K562 treated with DMSO at 1 percent for 24 hours (cell line): ENCODE results near the gene KRTAP1-5. TPM values are rescaled to one million over a fixed set of nuclear protein-coding genes. Genes with fewer than 3 reads are reported as not detected.

Experiments
- total RNA-seq: library from RNA; unstranded; fragments of 300-600 nt; gene quantifications from 2 replicates; pipeline ENCODE4 v1.2.3, GENCODE V29; 2022; ENCODE audit warnings: low read depth; ENCODE audit not compliant: insufficient read depth

The KRTAP1-5 gene
- total RNA-seq, result not detected in 2 replicates

GRCh38 chr17:41026715-41027471, at the start of gene KRTAP1-5:
KRTAP1-5 (minus strand) TSS chr17:41027208; CDS start chr17:41027155, 53 bp downstream.

DNA sequence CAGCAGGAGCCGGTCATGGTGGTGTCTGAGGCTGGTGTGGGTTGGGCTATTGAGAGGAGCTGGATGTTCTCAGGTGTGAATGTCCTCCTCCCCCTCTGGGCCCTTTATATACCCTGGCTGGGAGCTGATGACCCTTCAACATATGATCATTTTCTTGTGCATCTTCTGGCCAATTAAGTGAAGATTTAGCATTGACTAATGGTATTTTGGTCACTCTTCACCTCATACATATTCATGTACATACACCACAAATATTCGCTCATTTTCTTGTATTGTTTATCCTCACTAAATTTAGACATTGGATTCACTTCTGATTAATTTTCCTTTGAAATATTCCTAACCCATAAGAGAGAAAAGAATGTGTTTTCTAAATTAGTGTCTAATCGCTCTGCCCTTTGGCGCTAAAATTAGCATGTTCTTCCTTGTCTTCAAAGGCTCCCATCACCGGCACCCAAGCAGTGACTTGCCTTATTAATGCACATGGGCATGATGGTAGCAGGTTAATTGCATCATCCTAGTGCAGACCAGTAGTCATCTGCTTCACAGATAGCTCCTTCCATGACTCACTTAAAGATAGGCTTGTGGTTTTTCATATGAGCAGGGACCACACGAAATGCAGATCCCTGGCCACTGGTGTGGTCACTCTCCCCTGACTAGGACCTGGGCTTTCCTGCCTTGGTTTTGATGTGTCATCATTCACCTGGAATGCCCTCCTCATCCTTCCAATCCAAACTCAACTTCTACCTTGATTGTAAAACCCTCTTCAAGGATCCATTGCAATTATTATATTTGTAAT, 39.0 kb upstream of the KRTAP1-5 start, which contains the start of gene KRTAP2-4:
TSS of gene KRTAP2-4 (minus strand) at position 51 of the 796 bp plus-strand sequence. CDS start at position 17, 34 bp downstream.

DNA sequence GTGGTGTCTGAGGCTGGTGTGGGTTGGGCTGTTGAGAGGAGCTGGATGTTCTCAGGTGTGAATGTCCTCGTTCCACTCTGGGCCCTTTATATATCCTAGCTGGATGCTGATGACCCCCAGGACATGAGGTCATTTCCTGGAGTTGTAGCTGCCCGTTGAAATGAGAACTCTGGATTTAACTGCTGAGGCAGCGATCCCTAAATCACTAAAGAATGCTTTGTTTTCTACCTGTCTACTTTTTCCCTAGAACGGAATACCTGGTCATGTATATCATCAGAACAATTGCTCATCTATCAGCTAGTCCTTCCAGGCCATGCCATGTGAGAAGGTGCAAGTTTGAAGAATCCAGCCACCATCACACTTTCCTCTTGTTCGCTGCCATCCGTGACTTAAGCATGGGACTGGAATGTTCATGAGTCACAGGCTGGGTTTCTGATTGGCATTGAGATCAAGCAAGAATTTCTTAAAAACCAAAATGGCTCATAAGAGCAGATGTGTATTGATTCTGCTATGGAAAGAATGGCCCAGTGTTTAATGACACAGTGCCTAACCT, 33.1 kb upstream of the KRTAP1-5 start, which contains the start of gene KRTAP2-3:
TSS of gene KRTAP2-3 (minus strand) at position 63 of the 553 bp plus-strand sequence. CDS start 64 bp downstream, outside the sequence.

DNA sequence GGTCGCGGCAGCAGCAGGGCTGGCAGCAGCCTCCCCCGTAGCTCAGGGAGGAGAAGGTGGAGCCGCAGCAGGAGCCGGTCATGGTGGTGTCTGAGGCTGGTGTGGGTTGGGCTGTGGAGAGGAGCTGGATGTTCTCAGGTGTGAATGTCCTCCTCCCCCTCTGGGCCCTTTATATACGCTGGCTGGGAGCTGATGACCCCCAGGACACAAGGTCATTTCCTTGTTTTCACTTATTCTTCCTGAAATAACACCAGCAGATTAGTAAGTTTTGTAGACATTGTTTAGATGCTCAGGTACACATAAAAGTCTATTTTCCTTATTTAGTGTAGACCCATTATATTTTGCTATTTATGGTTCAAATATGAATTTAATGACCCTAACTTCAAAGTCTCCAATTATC, 28.1 kb upstream of the KRTAP1-5 start, which contains the start of gene KRTAP2-2:
TSS of gene KRTAP2-2 (minus strand) at position 101 of the 400 bp plus-strand sequence. CDS start at position 82, 19 bp downstream.

DNA sequence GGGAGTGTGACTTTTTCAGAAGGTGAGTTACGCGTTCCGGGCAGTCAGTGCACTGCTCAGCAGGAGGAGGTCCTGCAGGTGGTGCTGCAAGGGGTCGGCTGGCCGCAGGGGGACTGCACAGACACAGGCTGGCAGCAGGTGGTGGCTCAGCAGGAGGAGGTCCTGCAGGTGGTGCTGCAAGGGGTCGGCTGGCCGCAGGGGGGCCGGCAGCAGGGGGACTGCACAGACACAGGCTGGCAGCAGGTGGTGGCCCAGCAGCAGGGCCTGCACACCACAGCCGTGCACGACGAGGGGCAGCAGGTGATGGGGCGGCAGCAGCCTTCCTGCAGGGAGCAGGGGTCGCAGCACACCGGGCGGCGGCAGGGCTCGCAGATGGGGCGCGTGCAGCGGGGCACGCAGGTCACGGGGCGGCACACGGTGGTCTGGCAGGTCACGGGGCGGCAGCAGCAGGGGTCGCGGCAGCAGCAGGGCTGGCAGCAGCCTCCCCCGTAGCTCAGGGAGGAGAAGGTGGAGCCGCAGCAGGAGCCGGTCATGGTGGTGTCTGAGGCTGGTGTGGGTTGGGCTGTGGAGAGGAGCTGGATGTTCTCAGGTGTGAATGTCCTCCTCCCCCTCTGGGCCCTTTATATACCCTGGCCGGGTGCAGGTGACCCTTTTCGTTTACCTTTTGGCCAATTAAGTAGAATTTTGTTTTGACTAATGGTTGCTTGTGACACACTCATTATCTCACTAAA, 19.9 kb upstream of the KRTAP1-5 start, which contains the start of gene KRTAP2-1:
TSS of gene KRTAP2-1 (minus strand) at position 582 of the 731 bp plus-strand sequence. CDS start at position 533, 49 bp downstream.

DNA sequence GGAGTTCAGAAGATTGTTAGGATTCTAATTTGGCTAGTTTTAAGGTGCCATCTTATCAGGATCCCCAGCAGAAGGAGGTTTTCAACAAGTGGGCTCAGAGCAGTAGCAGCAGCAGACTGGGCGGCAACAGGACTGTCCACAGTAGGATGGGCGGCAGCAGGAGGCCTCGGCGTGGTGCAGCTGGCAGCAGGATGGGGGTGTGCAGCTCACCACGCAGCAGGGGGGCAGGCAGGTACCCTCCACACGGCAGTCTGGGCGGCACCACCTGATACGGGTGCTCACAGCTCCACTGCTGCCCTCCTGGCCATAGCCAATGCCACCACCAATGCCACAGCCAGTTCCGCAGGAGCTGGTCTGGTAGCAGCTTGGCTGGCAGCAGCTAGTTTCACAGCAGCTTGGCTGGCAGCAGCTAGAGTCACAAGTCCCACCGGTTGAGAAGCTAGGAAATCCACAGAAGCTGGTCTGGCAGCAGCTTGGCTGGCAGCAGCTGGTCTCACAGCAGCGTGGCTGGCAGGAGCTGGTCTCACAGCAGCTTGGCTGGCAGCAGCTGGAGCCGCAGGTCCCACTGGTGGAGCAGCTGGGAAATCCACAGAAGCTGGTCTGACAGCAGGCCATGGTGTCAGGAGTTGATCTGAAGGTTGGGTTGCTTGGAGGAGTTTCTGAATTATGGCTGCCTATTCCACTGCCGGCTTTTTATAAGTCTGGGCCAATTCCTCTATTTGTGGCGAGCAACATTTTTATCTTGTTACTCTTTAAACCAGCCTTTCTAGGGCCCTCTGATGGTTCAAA, 14.0 kb upstream of the KRTAP1-5 start, which contains the start of gene KRTAP1-1:
TSS of gene KRTAP1-1 (minus strand) at position 668 of the 789 bp plus-strand sequence. CDS start at position 615, 53 bp downstream.

DNA sequence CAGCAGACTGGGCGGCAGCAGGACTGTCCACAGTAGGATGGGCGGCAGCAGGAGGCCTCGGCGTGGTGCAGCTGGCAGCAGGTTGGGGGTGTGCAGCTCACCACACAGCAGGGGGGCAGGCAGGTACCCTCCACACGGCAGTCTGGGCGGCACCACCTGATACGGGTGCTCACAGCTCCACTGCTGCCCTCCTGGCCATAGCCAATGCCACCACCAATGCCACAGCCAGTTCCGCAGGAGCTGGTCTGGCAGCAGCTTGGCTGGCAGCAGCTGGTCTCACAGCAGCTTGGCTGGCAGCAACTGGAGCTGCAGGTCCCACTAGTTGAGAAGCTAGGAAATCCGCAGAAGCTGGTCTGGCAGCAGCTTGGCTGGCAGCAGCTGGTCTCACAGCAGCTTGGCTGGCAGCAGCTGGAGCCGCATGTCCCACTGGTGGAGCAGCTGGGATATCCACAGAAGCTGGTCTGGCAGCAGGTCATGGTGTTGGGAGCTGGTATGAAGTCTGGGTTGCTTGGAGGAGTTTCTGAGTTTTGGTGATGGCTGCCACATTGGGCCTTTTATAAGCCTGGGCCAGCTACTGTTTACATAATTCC, 7.4 kb upstream of the KRTAP1-5 start, which contains the start of gene KRTAP1-3:
TSS of gene KRTAP1-3 (minus strand) at position 529 of the 590 bp plus-strand sequence. CDS start at position 476, 53 bp downstream.

DNA sequence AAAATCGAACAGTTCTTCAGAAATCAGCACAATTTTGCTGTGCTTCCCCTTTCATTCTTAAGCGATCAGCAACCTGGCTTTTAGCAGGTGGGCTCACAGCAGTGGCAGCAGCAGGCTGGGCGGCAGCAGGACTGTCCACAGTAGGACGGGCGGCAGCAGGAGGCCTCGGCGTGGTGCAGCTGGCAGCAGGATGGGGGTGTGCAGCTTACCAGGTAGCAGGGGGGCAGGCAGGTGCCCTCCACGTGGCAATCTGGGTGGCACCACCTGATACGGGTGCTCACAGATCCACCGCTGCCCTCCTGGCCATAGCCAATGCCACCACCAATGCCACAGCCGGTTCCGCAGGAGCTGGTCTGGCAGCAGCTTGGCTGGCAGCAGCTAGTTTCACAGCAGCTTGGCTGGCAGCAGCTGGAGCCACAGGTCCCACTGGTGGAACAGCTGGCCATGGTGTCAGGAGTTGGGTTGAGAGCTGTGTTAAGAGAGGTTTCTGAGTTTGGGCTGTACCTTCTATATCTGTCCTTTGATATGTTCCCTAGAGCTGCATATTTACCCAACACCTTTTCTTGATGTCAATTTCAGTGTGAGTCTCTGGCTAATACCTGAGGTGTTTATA, 2.7 kb upstream of the KRTAP1-5 start, which contains the start of gene KRTAP1-4:
TSS of gene KRTAP1-4 (minus strand) at position 563 of the 613 bp plus-strand sequence. CDS start at position 446, 117 bp downstream.

DNA sequence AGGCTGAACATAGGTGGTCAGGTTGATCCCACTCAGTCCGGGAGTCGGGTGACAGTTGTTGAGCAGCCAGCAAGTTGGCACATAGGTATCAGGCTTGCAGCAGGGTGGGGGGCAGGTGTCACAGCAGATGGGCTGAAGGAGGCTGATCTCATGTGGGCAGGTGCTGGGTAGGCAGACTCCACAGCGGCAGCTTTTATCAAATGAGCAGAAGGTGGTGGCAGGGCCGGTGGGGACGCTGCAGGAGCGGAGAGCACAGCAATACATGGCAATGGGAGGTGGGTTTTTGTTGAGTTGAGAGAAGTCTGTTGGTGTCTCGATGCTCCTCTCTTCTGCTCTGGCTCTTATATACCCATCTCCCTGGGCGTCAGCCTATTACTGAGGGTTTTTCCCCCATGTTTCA, 18.2 kb downstream of the KRTAP1-5 start, which contains the start of gene KRTAP3-1:
TSS of gene KRTAP3-1 (minus strand) at position 318 of the 400 bp plus-strand sequence. CDS start at position 264, 54 bp downstream.

GRCh38 chr17:40999563-40999962, 27.4 kb downstream of the KRTAP1-5 start, which contains the start of gene KRTAP3-2:
KRTAP3-2 (minus strand) TSS chr17:40999906; CDS start chr17:40999853, 53 bp downstream.

DNA sequence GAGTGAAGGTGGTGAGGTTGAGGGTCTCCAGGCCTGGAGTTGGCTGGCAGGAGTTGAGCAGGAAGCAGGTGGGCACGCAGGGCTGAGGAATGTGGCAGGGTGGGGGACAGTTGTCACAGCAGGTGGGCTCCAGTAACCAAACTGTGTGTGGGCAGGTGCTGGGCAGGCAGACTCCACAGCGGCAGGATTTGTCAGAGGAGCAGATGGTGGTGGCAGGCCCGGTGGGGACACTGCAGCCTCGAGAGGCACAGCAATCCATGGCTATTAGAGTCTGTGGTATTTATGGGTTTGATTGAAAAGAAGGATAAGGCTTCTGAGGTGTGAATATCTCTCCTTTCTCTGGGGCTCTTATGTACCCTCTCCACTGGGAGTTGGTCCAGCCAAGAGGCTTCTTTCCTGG, 33.2 kb downstream of the KRTAP1-5 start, which contains the start of gene KRTAP3-3:
TSS of gene KRTAP3-3 (minus strand) at position 326 of the 400 bp plus-strand sequence. CDS start at position 259, 67 bp downstream.

DNA sequence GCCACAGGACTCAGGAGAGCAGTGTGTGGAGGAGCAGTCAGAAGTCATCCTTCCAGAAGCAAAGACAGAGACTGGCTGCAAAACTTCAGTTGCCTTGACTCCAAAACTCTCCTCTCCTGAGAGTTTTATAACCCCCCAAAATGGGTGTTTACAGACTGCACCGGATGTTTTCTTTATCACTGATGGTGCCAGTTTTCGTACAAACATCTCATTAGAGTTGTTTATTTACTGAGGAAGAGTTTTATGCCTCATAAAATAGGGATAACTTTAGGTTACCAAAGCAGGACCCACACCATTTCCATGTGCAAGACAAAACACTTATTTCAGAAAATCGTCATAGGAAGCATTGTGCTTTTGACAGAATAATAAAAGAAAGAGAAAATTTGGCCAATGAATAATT, 42.8 kb downstream of the KRTAP1-5 start, which contains the start of gene KRT40:
TSS of gene KRT40 (minus strand) at position 101 of the 400 bp plus-strand sequence. CDS start at position 48, 53 bp downstream.

Other genes starting within 250 kb of the KRTAP1-5 start
- gene KRT27, start 244.7 kb downstream of the KRTAP1-5 start, total RNA-seq, result not detected in 2 replicates
- gene KRT28, start 227.2 kb downstream of the KRTAP1-5 start, total RNA-seq, result not detected in 2 replicates
- 61.4 and 78.5 TPM in 2 replicates for gene KRT10, start 204.6 kb downstream of the KRTAP1-5 start, total RNA-seq
- 6.3 and 7.9 TPM in 2 replicates for gene KRT12, start 160.0 kb downstream of the KRTAP1-5 start, total RNA-seq
- gene KRT20, start 142.0 kb downstream of the KRTAP1-5 start, total RNA-seq, result not detected in 2 replicates
- gene KRT23, start 89.6 kb downstream of the KRTAP1-5 start, total RNA-seq, result not detected in 2 replicates
- gene KRT39, start 60.3 kb downstream of the KRTAP1-5 start, total RNA-seq, result not detected in 2 replicates
- not detected in 2 replicates for gene KRT40, start 42.9 kb downstream of the KRTAP1-5 start, total RNA-seq
- not detected in 2 replicates for gene KRTAP3-3, start 33.0 kb downstream of the KRTAP1-5 start, total RNA-seq
- gene KRTAP3-2, start 27.3 kb downstream of the KRTAP1-5 start, total RNA-seq, result not detected in 2 replicates
- not detected in 2 replicates for gene KRTAP3-1, start 18.1 kb downstream of the KRTAP1-5 start, total RNA-seq
- not detected in 2 replicates for gene KRTAP1-4, start 3.0 kb upstream of the KRTAP1-5 start, total RNA-seq
- gene KRTAP1-3, start 7.7 kb upstream of the KRTAP1-5 start, total RNA-seq, result not detected in 2 replicates
- not detected in 2 replicates for gene KRTAP1-1, start 14.2 kb upstream of the KRTAP1-5 start, total RNA-seq
- gene KRTAP2-1, start 20.1 kb upstream of the KRTAP1-5 start, total RNA-seq, result not detected in 2 replicates
- not detected in 2 replicates for gene KRTAP2-2, start 28.0 kb upstream of the KRTAP1-5 start, total RNA-seq
- gene KRTAP2-3, start 32.9 kb upstream of the KRTAP1-5 start, total RNA-seq, result not detected in 2 replicates
- gene KRTAP2-4, start 38.7 kb upstream of the KRTAP1-5 start, total RNA-seq, result not detected in 2 replicates
- not detected in 2 replicates for gene KRTAP4-7, start 56.9 kb upstream of the KRTAP1-5 start, total RNA-seq
- gene KRTAP4-8, start 70.9 kb upstream of the KRTAP1-5 start, total RNA-seq, result not detected in 2 replicates
- not detected in 2 replicates for gene KRTAP4-16, start 75.0 kb upstream of the KRTAP1-5 start, total RNA-seq
- not detected in 2 replicates for gene KRTAP4-9, start 78.2 kb upstream of the KRTAP1-5 start, total RNA-seq
- gene KRTAP4-11, start 91.2 kb upstream of the KRTAP1-5 start, total RNA-seq, result not detected in 2 replicates
- not detected in 2 replicates for gene KRTAP4-12, start 97.0 kb upstream of the KRTAP1-5 start, total RNA-seq
- gene KRTAP4-6, start 113.3 kb upstream of the KRTAP1-5 start, total RNA-seq, result not detected in 2 replicates
- not detected in 2 replicates for gene KRTAP4-5, start 122.6 kb upstream of the KRTAP1-5 start, total RNA-seq
- not detected in 2 replicates for gene KRTAP4-4, start 133.5 kb upstream of the KRTAP1-5 start, total RNA-seq
- not detected in 2 replicates for gene KRTAP4-3, start 141.0 kb upstream of the KRTAP1-5 start, total RNA-seq
- gene KRTAP4-2, start 151.0 kb upstream of the KRTAP1-5 start, total RNA-seq, result not detected in 2 replicates
- not detected in 2 replicates for gene KRTAP4-1, start 157.7 kb upstream of the KRTAP1-5 start, total RNA-seq
- gene KRTAP9-1, start 162.7 kb upstream of the KRTAP1-5 start, total RNA-seq, result not detected in 2 replicates
- not detected in 2 replicates for gene KRTAP9-2, start 199.4 kb upstream of the KRTAP1-5 start, total RNA-seq
- not detected in 2 replicates for gene KRTAP9-3, start 205.2 kb upstream of the KRTAP1-5 start, total RNA-seq
- not detected in 2 replicates for gene KRTAP9-8, start 210.8 kb upstream of the KRTAP1-5 start, total RNA-seq
- not detected in 2 replicates for gene KRTAP9-4, start 222.5 kb upstream of the KRTAP1-5 start, total RNA-seq
- gene KRTAP9-9, start 228.2 kb upstream of the KRTAP1-5 start, total RNA-seq, result not detected in 2 replicates
- not detected in 2 replicates for gene KRTAP9-6, start 238.2 kb upstream of the KRTAP1-5 start, total RNA-seq
- gene KRTAP9-7, start 248.5 kb upstream of the KRTAP1-5 start, total RNA-seq, result not detected in 2 replicates